Measurements from ENCODE around the gene RAB28. TPM values are rescaled to one million over a fixed set of nuclear protein-coding genes. Genes with fewer than 3 reads are reported as not detected.

Gene RAB28
- total RNA-seq, 1 experiment from 2014 or later, result 19.8 TPM

- TF ChIP-seq CTCF (conservative IDR thresholded peaks at IDR 0.05), result no peak
- no peak overlapping the region for H3K27ac Mint-ChIP-seq
- H3K36me3 Mint-ChIP-seq (ENCODE audit: insufficient read depth in 1 of 3, low read depth in 3 of 3), result peaks cover 11 to 13% (median 12%) of the 10 kb centered on the region in 3 experiments
- no peak overlapping the region for H4K91ac ChIP-seq (ENCODE audit: insufficient read length, low read depth, low read length)
- no peak overlapping the region for H3K4ac ChIP-seq (ENCODE audit: low read depth, low read length)
- no peak overlapping the region for H3K9ac ChIP-seq (ENCODE audit: extremely low read depth, insufficient read length, low read length)
- H4K20me1 ChIP-seq (ENCODE audit: control insufficient read depth, insufficient read depth, insufficient read length), result no peaks in the 10 kb centered on the region
- no peaks in the 10 kb centered on the region for H3K79me2 ChIP-seq (ENCODE audit: insufficient read depth, low read length)
- H3K23me2 ChIP-seq (ENCODE audit: insufficient read length, low read depth, low read length, poor library complexity, severe bottlenecking), result peaks cover 7% of the 10 kb centered on the region
- DNase-seq, result no peak
- H3K4me2 ChIP-seq (ENCODE audit: insufficient read depth, insufficient read length, low read length), result no peak overlapping the region
- H3K9me3 ChIP-seq (ENCODE audit: control insufficient read depth, low read depth, low read length), result peaks cover 8% of the 10 kb centered on the region
- peaks cover 26 to 36% of the 10 kb centered on the region in 2 experiments for H3K4me1 Mint-ChIP-seq
- H3K79me1 ChIP-seq (ENCODE audit: insufficient read depth, low read depth, low read length, poor library complexity, severe bottlenecking), result no peaks in the 10 kb centered on the region
- H2AFZ ChIP-seq (ENCODE audit: low read length), result no peak overlapping the region
- H3K27me3 ChIP-seq (ENCODE audit: insufficient read depth, low read length), result peaks cover 94% of the 10 kb centered on the region
- H3K27ac ChIP-seq (ENCODE audit: insufficient read length, low read depth, low read length), result no peak overlapping the region
- no peak overlapping the region for H2AK5ac ChIP-seq (ENCODE audit: insufficient read length, low read length)
- no peak overlapping the region for H3K14ac ChIP-seq (ENCODE audit: insufficient read depth, low read length)
- no peak overlapping the region for H3K18ac ChIP-seq (ENCODE audit: insufficient read length, low read depth, low read length)
- H3K9me3 Mint-ChIP-seq, result peaks cover 10 to 15% of the 10 kb centered on the region in 2 experiments
- H3K56ac ChIP-seq (ENCODE audit: insufficient read length, low read depth, low read length), result no peak overlapping the region
- WGBS (ENCODE audit: extremely low coverage, insufficient read length, low lambda C conversion rate), result no CpG with 5 or more reads among the region's 4 CpGs
- no peak overlapping the region for H2BK20ac ChIP-seq (ENCODE audit: low read depth, low read length, poor library complexity, severe bottlenecking)
- H3K27me3 Mint-ChIP-seq (ENCODE audit: low read depth), result peaks cover 98% of the 10 kb centered on the region
- no peak overlapping the region for H2BK5ac ChIP-seq (ENCODE audit: insufficient read length, low read length)
- H3K4me3 Mint-ChIP-seq, result no peak overlapping the region
- no peak overlapping the region for H4K8ac ChIP-seq (replicated peaks; ENCODE audit: insufficient read length, low read depth, low read length)
- no peak overlapping the region for H2BK15ac ChIP-seq (ENCODE audit: low read depth, low read length)
- H3K4me1 ChIP-seq (ENCODE audit: insufficient read depth, low read length), result no peaks in the 10 kb centered on the region; the same call in 1 of the 2 replicates
- no peak overlapping the region for H4K5ac ChIP-seq (ENCODE audit: insufficient read length, low read depth, low read length)
- H2BK12ac ChIP-seq (ENCODE audit: insufficient read length, low read depth, low read length), result no peak overlapping the region
- no peak overlapping the region for H3K23ac ChIP-seq (ENCODE audit: insufficient read length, low read depth, low read length)
- no peak overlapping the region for H3T11ph ChIP-seq (ENCODE audit: low read length)
- no peak overlapping the region for H2BK120ac ChIP-seq (ENCODE audit: low read depth, low read length, poor library complexity, severe bottlenecking)
Observed at GRCh38 chr4:13525606-13526281, 41.6 kb upstream of the RAB28 start.
